CD4-positive, alpha-beta T cell (primary cell): ENCODE data around the gene RAPGEF6. TPM values are rescaled to one million over a fixed set of nuclear protein-coding genes. Genes with fewer than 3 reads are reported as not detected.
A peak's percentile ranks its signal among the peaks of the same experiment; 100 is the strongest.
"Not testable (repeated sequence)": the region's sequence is repeated elsewhere in the genome, so short reads cannot be mapped to it uniquely, and the experiment has no call there.

Experiments
- ATAC-seq: fragments of 200-7000 bp; cut with Tn5 transposase; one replicate; pipeline ENCODE4 v1.10.0; 2022; ENCODE audit warnings: mild to moderate bottlenecking; ENCODE audit not compliant: poor library complexity
- CTCF ChIA-PET: fragments of 350-600 bp; sonication (Branson Sonifier 250); formaldehyde crosslinking; loops from one replicate; lab custom pipeline; 2021; ENCODE audit warnings: antibody characterized with exemption, inconsistent platforms; lab: Charles Lee
- POLR2A ChIA-PET: fragments of 350-600 bp; sonication (Branson Sonifier 250); formaldehyde crosslinking; loops from one replicate; lab custom pipeline; 2021; ENCODE audit warnings: antibody characterized with exemption, inconsistent platforms; lab: Charles Lee
- DNase-seq, 14 experiments: peaks; one replicate each; pipeline ENCODE4 v3.0.0-alpha.2; 2013 to 2020; ENCODE audit warnings: mixed read lengths in 2 of 14
- H3K27ac ChIP-seq, 2 donors: one replicate each; pipeline versions ENCODE4 v1.5.1 to v1.7.0; 2013; ENCODE audit warnings: low read length in 2 of 2, low read depth in 1 of 2, mild to moderate bottlenecking in 1 of 2
- H3K27me3 ChIP-seq, 2 experiments: 1 replicate in 1 of 2; 2 replicates in 1 of 2; pipeline versions ENCODE4 v1.6.1 to v1.7.0; 2013; ENCODE audit warnings: low read length in 2 of 2, control low read depth in 1 of 2, mild to moderate bottlenecking in 1 of 2, moderate library complexity in 1 of 2; ENCODE audit not compliant: insufficient read depth in 2 of 2, control insufficient read depth in 1 of 2
- H3K36me3 ChIP-seq: one replicate; pipeline ENCODE4 v1.6.1; 2013; ENCODE audit warnings: low read length, control low read depth; ENCODE audit not compliant: insufficient read depth
- H3K4me1 ChIP-seq: one replicate; pipeline ENCODE4 v1.6.1; 2013; ENCODE audit warnings: low read length, control low read depth; ENCODE audit not compliant: insufficient read depth
- H3K4me3 ChIP-seq: one replicate; pipeline ENCODE4 v1.5.1; 2013; ENCODE audit warnings: mild to moderate bottlenecking, low read length, moderate library complexity
- H3K9me3 ChIP-seq, 2 experiments: 1 replicate in 1 of 2; 2 replicates in 1 of 2; pipeline versions ENCODE4 v1.6.1 to v1.7.0; 2013; ENCODE audit warnings: low read length in 2 of 2, mild to moderate bottlenecking in 2 of 2, control low read depth in 1 of 2, moderate library complexity in 1 of 2; ENCODE audit not compliant: control insufficient read depth in 1 of 2, insufficient read depth in 1 of 2
- H3K27ac Mint-ChIP-seq: one replicate; pipeline ENCODE4 v1.8.0; 2020; ENCODE audit warnings: mixed read lengths
- H3K27me3 Mint-ChIP-seq: one replicate; pipeline ENCODE4 v1.8.0; 2021; ENCODE audit warnings: mixed read lengths
- H3K36me3 Mint-ChIP-seq: one replicate; pipeline ENCODE4 v1.8.0; 2021; ENCODE audit warnings: low read depth, mixed read lengths
- H3K4me1 Mint-ChIP-seq: one replicate; pipeline ENCODE4 v1.8.0; 2021; ENCODE audit warnings: low read depth, mixed read lengths
- H3K4me3 Mint-ChIP-seq: one replicate; pipeline ENCODE4 v1.8.0; 2020; ENCODE audit warnings: mild to moderate bottlenecking, mixed read lengths
- H3K9me3 Mint-ChIP-seq: one replicate; pipeline ENCODE4 v1.8.0; 2020; ENCODE audit warnings: mixed read lengths
- CTCF ChIP-seq: fragments of 200-600 bp; IDR thresholded peaks from one replicate; pipeline ENCODE4 v1.8.0; 2022; ENCODE audit warnings: antibody characterized with exemption, mild to moderate bottlenecking
- intact Hi-C, 2 experiments: fragments of 100-400 bp; cut with DNase I in 1 of 2; cut with micrococcal nuclease in 1 of 2; formaldehyde crosslinking; loops; one replicate each; pipeline versions ENCODE4 v1.15.1 to v1.9.0; 2023 to 2025; cut with DNase I, micrococcal nuclease
- total RNA-seq, 174 experiments: library from RNA in 2 of 174; stranded (reverse) in 2 of 174; gene quantifications; one replicate each; pipeline ENCODE4 v1.2.3 and lab custom pipeline; 2021 to 2026

Gene RAPGEF6
- total RNA-seq, 2 experiments from 2014 or later: 83.3 to 91.4 TPM

GRCh38 chr5:131382407-131383395 lies 252.3 kb downstream of the RAPGEF6 start:
- Histone ChIP-seq H3K27me3 (no peaks in the 10 kb centered on the region), H3K27ac (peak overlapping the region; percentile 97 to 99), H3K36me3 (peaks cover 35% of the 10 kb centered on the region), H3K9me3 (no peaks in the 10 kb centered on the region), H3K4me3 (no peak overlapping the region), H3K4me1 (peaks cover 62% of the 10 kb centered on the region)
- H3K4me3 Mint-ChIP-seq: peak overlapping the region; percentile 66
- intact Hi-C loops: loop anchor here (1.0 to 5.0 kb wide), 9 partner anchors 11 to 218 kb away; partner anchors contain the start of gene HINT1 (in 2 of the 2)
- ATAC-seq: peak; percentile 66
- peaks cover 94% of the 10 kb centered on the region for H3K4me1 Mint-ChIP-seq
- peak in 11 of 14 experiments; percentile 16 to 94 (median 52) for DNase-seq
- POLR2A ChIA-PET: interaction anchor here (0.7 to 15.0 kb wide), 36 partner anchors 9 to 1113 kb away, joined by 3 to 395 read pairs (median 6); partner anchors contain the start of genes CDC42SE2 and HINT1
- TF ChIP-seq CTCF: peak; percentile 68
- H3K27ac Mint-ChIP-seq: peak overlapping the region; percentile 97
- CTCF ChIA-PET: interaction anchor here (0.6 to 2.3 kb wide), 45 partner anchors 9 to 220 kb away, joined by 3 to 34 read pairs (median 4); partner anchors contain the start of gene CDC42SE2
- H3K36me3 Mint-ChIP-seq: peaks cover 61% of the 10 kb centered on the region
- peaks cover 3% of the 10 kb centered on the region for H3K9me3 Mint-ChIP-seq
- no peaks in the 10 kb centered on the region for H3K27me3 Mint-ChIP-seq

- H3K27me3 Mint-ChIP-seq: no peaks in the 10 kb centered on the region
- H3K4me1 Mint-ChIP-seq: peaks cover 96% of the 10 kb centered on the region
- peak overlapping the region; percentile 97 for H3K27ac Mint-ChIP-seq
- Histone ChIP-seq H3K27me3 (no peaks in the 10 kb centered on the region), H3K4me1 (peaks cover 65% of the 10 kb centered on the region), H3K27ac (peak overlapping the region; percentile 97 to 99), H3K4me3 (no peak overlapping the region), H3K9me3 (no peaks in the 10 kb centered on the region), H3K36me3 (peaks cover 26% of the 10 kb centered on the region)
- DNase-seq: peak in 2 of 14 experiments; percentile 40 to 44
- H3K36me3 Mint-ChIP-seq: peaks cover 53% of the 10 kb centered on the region
- ATAC-seq: no peak
- intact Hi-C loops: loop anchor here (1.0 to 5.0 kb wide), 9 partner anchors 12 to 217 kb away; partner anchors contain the start of gene HINT1 (in 2 of the 2)
- peak overlapping the region; percentile 50 for H3K4me3 Mint-ChIP-seq
- ChIA-PET CTCF (interaction anchor here (0.6 to 2.3 kb wide), 42 partner anchors 8 to 219 kb away, joined by 3 to 34 read pairs (median 4); partner anchors contain the start of gene CDC42SE2), POLR2A (interaction anchor here (0.7 to 15.0 kb wide), 34 partner anchors 9 to 1113 kb away, joined by 3 to 395 read pairs (median 6); partner anchors contain the start of genes CDC42SE2 and HINT1)
- TF ChIP-seq CTCF: no peak
- H3K9me3 Mint-ChIP-seq: peaks cover 3% of the 10 kb centered on the region
Observed at GRCh38 chr5:131381777-131382176, 253.3 kb downstream of the RAPGEF6 start.

GRCh38 chr5:131381021-131381420 lies 254.0 kb downstream of the RAPGEF6 start:
- intact Hi-C loops: loop anchor here in 1 of 2 experiments (5.0 kb wide), 1 partner anchor 114 kb away; no protein-coding TSS in a partner anchor
- H3K9me3 Mint-ChIP-seq: peaks cover 3% of the 10 kb centered on the region
- Histone ChIP-seq H3K27ac (peak overlapping the region; percentile 97 to 99), H3K36me3 (peaks cover 24% of the 10 kb centered on the region), H3K4me1 (peaks cover 64% of the 10 kb centered on the region), H3K27me3 (no peaks in the 10 kb centered on the region), H3K4me3 (no peak overlapping the region), H3K9me3 (no peaks in the 10 kb centered on the region)
- ATAC-seq: no peak
- no peak for TF ChIP-seq CTCF
- H3K4me1 Mint-ChIP-seq: peaks cover 96% of the 10 kb centered on the region
- H3K36me3 Mint-ChIP-seq: peaks cover 50% of the 10 kb centered on the region
- H3K4me3 Mint-ChIP-seq: peak overlapping the region; percentile 76
- POLR2A ChIA-PET: interaction anchor here (1.0 to 15.0 kb wide), 18 partner anchors 8 to 217 kb away, joined by 3 to 395 read pairs (median 10); partner anchors contain the start of gene CDC42SE2
- CTCF ChIA-PET: interaction anchor here (1.4 to 2.3 kb wide), 3 partner anchors 18 to 116 kb away, joined by 7 to 34 read pairs (median 8); partner anchors contain the start of gene CDC42SE2
- DNase-seq: peak in 2 of 14 experiments; percentile 41 to 42
- H3K27ac Mint-ChIP-seq: peak overlapping the region; percentile 97
- no peaks in the 10 kb centered on the region for H3K27me3 Mint-ChIP-seq

GRCh38 chr5:131380238-131380637 lies 254.8 kb downstream of the RAPGEF6 start:
- Histone ChIP-seq H3K4me1 (peaks cover 69% of the 10 kb centered on the region), H3K27ac (peak overlapping the region; percentile 97 to 99), H3K36me3 (peaks cover 16% of the 10 kb centered on the region)
- Mint-ChIP-seq H3K27ac (peak overlapping the region; percentile 97), H3K4me1 (peaks cover 97% of the 10 kb centered on the region), H3K36me3 (peaks cover 49% of the 10 kb centered on the region), H3K4me3 (peak overlapping the region; percentile 76)
- H3K9me3 Mint-ChIP-seq, H3K27me3 ChIP-seq, ATAC-seq, H3K27me3 Mint-ChIP-seq, H3K4me3 ChIP-seq, H3K9me3 ChIP-seq: not testable (repeated sequence)
- DNase-seq: peak in 2 of 14 experiments; percentile 44 to 50
- CTCF ChIA-PET: interaction anchor here (2.4 kb wide), 1 partner anchor 94 kb away, joined by 6 read pairs; no protein-coding TSS in a partner anchor
- POLR2A ChIA-PET: interaction anchor here (0.6 to 15.0 kb wide), 6 partner anchors 35 to 153 kb away, joined by 3 to 395 read pairs (median 12); partner anchors contain the start of gene CDC42SE2
- intact Hi-C loops: loop anchor here in 1 of 2 experiments (5.0 kb wide), 1 partner anchor 113 kb away; no protein-coding TSS in a partner anchor
